Effector memory CD4-positive, alpha-beta T cell (primary cell): ENCODE data around the gene SPP2.

Experiments used
- DNase-seq, 3 donors: peaks; one replicate each; pipeline ENCODE4 v3.0.0-alpha.2; 2020
- H3K27ac ChIP-seq: 2 replicates; pipeline ENCODE4 v1.7.0; 2013; ENCODE audit warnings: mild to moderate bottlenecking, low read length, moderate library complexity; ENCODE audit not compliant: insufficient read depth, poor library complexity, severe bottlenecking
- H3K27me3 ChIP-seq: replicated peaks from 2 replicates; pipeline ENCODE4 v1.7.0; 2013; ENCODE audit warnings: mild to moderate bottlenecking, low read length; ENCODE audit not compliant: insufficient read depth, control insufficient read depth, poor library complexity, severe bottlenecking
- H3K36me3 ChIP-seq: 2 replicates; pipeline ENCODE4 v1.7.0; 2013; ENCODE audit warnings: mild to moderate bottlenecking, low read length, moderate library complexity; ENCODE audit not compliant: control insufficient read depth, insufficient read depth
- H3K4me1 ChIP-seq: 2 replicates; pipeline ENCODE4 v1.7.0; 2013; ENCODE audit warnings: low read length, mild to moderate bottlenecking; ENCODE audit not compliant: control insufficient read depth, insufficient read depth, poor library complexity, severe bottlenecking
- H3K4me3 ChIP-seq: 2 replicates; pipeline ENCODE4 v1.7.0; 2013; ENCODE audit warnings: low read length, low read depth, mild to moderate bottlenecking; ENCODE audit not compliant: insufficient read depth, poor library complexity, severe bottlenecking
- H3K9me3 ChIP-seq: 2 replicates; pipeline ENCODE4 v1.7.0; 2013; ENCODE audit warnings: mild to moderate bottlenecking, low read length, moderate library complexity; ENCODE audit not compliant: control insufficient read depth
- total RNA-seq, 3 donors: gene quantifications; one replicate each; lab custom pipeline; 2026; lab: John Stamatoyannopoulos, UW

SPP2 gene, protein sequence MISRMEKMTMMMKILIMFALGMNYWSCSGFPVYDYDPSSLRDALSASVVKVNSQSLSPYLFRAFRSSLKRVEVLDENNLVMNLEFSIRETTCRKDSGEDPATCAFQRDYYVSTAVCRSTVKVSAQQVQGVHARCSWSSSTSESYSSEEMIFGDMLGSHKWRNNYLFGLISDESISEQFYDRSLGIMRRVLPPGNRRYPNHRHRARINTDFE
- 0 reads per million in 3 donors for total RNA-seq

DNA sequence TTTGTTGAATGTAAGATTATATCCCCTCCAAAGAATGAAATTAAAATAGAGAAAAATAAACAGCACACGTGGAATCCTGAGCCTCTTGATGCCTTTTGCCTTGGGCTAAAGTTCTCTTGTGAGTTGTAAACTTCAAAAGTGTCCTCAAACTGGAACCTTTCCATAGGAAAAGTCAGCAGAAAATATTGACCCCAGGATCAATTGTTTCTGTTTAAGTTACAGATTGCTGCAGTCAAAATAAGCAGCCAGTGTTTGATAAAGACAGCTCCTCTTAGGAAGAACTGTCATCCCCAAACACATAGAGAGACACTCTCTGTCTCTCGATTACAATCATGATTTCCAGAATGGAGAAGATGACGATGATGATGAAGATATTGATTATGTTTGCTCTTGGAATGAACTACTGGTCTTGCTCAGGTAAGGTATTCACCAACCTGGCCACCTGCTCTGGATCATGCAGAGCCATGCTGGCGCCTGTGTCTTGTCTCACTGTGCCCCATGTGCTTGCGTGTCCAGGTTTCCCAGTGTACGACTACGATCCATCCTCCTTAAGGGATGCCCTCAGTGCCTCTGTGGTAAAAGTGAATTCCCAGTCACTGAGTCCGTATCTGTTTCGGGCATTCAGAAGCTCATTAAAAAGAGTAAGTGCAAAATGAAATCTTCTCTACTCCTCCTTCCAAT lies at the start of gene SPP2:
Gene SPP2, plus strand, starts transcription at position 248 of the 681 bp plus-strand sequence. Its CDS starts 85 bp downstream, at position 333.
- Histone ChIP-seq H3K27me3 (no peaks in the 10 kb centered on the region), H3K27ac (no peak within 1 kb of the TSS), H3K36me3 (no peaks in the 10 kb centered on the region), H3K9me3 (no peaks in the 10 kb centered on the region), H3K4me1 (no peaks in the 10 kb centered on the region), H3K4me3 (no peak within 1 kb of the TSS)
- no peak for DNase-seq

DNA sequence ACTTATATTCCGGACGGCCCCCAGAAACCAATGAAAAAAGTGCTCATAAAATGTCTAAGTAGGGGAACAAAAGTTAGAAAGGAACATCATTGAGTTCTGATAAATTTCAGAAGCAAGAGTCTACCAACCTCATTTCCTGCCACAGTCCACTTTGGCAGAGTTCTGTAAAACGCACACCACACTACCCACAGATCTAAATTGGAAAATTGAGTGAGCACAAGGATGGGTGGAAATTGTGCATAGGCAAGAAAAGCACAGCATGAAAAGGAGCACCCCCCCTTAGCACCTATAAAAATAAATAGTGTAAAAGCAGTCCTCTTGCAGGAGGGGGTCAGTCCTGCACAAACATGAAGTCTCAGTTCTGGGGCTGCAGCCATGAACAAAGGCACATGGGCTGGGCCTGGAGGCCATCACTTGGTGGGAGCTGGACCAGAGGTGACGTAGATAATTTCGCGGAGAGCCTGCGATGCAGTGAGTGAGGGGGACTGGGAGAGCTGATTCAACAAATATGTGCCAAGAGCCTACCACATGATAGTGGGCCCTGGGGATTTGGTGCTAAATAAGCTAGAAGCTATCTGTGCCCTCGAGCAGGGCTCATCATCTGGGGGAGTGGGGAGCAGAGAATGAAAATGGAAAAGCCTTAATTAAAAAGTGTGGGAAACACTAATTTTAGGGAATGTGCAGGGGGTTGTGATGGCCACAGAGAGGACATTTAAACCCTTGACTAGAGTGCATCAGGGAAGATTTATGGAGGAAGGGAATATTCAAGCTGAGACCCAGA lies 48.9 kb upstream of the SPP2 start:
- peaks cover 17% of the 10 kb centered on the region for H3K4me1 ChIP-seq
- no peak overlapping the region for H3K27ac ChIP-seq
- no peak overlapping the region for H3K4me3 ChIP-seq
- no peaks in the 10 kb centered on the region for H3K27me3 ChIP-seq
- no peak for DNase-seq
- H3K9me3 ChIP-seq, result no peaks in the 10 kb centered on the region
- H3K36me3 ChIP-seq, result no peaks in the 10 kb centered on the region

DNA sequence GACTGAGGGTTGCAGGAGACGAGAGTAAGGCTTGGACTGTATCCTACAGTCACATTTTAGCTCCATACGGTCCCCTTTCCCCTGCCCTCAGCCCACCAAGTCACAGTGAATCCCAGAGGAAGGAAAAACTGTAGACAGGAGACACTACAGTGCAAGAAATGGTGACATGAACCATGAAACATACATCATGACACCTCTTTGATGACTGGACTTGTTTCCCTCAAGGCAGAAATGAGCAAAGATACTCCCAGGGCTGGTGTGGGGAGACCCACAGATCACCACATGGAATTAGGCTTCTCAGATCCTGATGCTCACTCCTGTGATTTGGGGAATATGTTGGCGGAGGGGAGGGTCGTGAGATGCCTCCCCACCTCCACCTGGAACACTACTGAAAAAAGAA lies 48.2 kb upstream of the SPP2 start:
- no peak for DNase-seq
- Histone ChIP-seq H3K9me3 (no peaks in the 10 kb centered on the region), H3K27me3 (no peaks in the 10 kb centered on the region), H3K4me3 (no peak overlapping the region), H3K27ac (no peak overlapping the region), H3K4me1 (peaks cover 17% of the 10 kb centered on the region), H3K36me3 (no peaks in the 10 kb centered on the region)

DNA sequence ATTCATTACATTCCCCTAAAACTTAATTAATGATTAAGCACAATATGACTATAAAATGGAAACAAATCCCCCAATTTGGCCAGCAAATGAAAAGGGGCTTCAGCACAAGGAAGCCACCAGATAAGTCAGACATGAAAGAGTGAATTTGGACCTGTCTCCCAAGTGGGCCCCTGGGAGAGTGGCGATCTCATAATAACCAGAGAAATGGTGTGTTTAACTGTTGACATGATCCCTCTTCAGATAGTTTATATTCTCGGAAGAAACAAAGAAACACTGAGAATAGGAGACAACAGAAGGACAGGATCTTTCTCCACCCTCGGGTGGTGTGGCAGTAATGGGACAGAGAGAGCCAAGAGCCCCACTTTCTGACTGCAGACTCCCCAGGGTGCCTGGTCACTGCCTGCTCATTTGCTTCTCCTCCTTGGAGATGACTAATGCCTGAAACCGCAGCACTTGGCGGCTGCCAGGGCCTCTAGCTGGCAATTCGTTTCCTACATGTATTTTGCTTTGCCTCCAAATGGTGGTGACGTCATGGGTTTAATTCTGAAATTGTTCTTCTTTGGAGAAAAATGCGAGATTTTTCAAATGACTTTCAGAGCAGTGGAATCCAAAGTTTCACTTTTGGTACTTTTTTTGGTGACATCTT lies 46.4 kb upstream of the SPP2 start:
- peaks cover 17% of the 10 kb centered on the region for H3K4me1 ChIP-seq
- H3K4me3 ChIP-seq, result no peak overlapping the region
- H3K27me3 ChIP-seq, result no peaks in the 10 kb centered on the region
- no peaks in the 10 kb centered on the region for H3K36me3 ChIP-seq
- no peak overlapping the region for H3K27ac ChIP-seq
- no peak for DNase-seq
- no peaks in the 10 kb centered on the region for H3K9me3 ChIP-seq

DNA sequence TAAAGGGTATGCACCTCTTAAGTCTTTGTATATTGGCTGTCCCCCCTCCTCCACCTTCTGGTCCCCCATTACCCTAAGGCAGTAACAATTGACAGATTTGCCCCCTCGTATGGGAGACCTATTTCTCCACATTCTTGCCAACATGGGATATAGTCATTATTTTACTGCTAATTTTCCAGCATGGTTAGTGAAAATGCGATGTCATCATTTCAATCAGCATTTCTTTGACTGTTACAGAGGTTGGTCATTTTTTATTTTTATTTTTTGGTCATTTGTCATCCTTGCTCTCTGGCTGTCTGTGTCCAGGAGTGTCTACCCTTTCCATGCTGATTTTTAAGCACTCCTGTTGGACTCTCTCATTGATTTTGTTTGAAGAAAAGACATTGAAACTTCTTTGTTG lies 45.4 kb upstream of the SPP2 start:
- no peaks in the 10 kb centered on the region for H3K36me3 ChIP-seq
- DNase-seq, result no peak
- peaks cover 17% of the 10 kb centered on the region for H3K4me1 ChIP-seq
- no peaks in the 10 kb centered on the region for H3K27me3 ChIP-seq
- H3K27ac ChIP-seq, result no peak overlapping the region
- no peaks in the 10 kb centered on the region for H3K9me3 ChIP-seq
- H3K4me3 ChIP-seq, result no peak overlapping the region

DNA sequence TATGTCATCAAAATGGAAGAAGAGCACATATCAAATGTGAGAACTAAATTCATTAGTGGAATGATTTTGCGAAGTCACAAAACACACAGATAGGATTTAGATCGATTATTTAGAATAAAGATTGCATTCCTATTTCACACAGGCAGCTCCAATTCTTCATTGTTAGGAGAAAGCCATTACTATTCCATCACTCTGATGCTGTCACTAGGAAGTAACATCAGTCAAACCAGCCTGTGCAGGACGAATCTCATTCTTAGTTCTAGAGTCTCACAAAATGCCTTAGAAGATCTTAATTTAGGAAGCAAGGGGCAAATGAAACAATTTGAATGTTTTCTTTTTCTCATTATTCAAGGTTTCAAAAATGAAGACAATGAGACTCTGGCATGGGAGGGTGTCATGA lies 44.0 kb upstream of the SPP2 start:
- no peak overlapping the region for H3K27ac ChIP-seq
- no peaks in the 10 kb centered on the region for H3K9me3 ChIP-seq
- no peaks in the 10 kb centered on the region for H3K27me3 ChIP-seq
- peaks cover 9% of the 10 kb centered on the region for H3K4me1 ChIP-seq
- no peaks in the 10 kb centered on the region for H3K36me3 ChIP-seq
- DNase-seq, result no peak
- H3K4me3 ChIP-seq, result no peak overlapping the region

DNA sequence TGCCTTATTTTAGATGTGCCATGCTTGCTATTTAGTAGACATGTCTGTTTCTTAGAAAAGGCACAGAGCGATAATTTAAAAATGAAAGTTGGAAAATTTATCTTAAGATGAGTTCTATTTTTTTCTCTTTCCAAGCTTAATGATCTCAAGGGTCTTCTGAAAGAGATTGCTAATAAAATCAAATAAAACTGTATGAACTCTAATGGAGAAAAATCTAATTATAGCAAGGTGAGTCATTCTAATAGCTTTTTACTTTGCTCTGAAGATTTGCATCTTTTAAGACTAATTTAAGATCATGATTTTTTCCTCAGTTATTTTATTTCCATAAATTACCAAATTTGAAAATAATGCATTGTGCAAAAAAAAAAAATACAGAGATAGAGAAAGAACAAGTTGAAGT lies 36.1 kb upstream of the SPP2 start:
- Histone ChIP-seq H3K27ac (no peak overlapping the region), H3K9me3 (no peaks in the 10 kb centered on the region), H3K4me1 (no peaks in the 10 kb centered on the region), H3K36me3 (no peaks in the 10 kb centered on the region), H3K27me3 (no peaks in the 10 kb centered on the region), H3K4me3 (no peak overlapping the region)
- no peak for DNase-seq

DNA sequence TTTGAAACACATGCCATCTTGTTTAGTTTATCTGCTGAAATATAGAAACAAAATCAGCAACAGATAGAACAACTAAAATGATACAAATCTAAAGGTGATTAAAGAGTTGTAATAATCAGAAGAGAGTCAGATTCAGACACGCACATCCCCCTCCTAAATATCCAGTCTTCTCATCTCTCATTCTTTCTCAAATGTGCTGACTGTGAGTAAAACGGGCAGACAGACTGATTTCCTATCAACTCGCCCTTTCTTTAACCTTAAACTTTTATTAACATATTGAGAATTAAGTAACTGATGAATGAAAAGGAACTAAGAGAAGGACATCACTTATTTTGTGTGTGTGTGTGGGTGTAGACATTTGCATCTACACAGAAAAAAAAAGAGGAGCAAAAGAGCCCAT lies 34.6 kb upstream of the SPP2 start:
- Histone ChIP-seq H3K27ac (no peak overlapping the region), H3K4me1 (no peaks in the 10 kb centered on the region), H3K27me3 (no peaks in the 10 kb centered on the region), H3K9me3 (no peaks in the 10 kb centered on the region), H3K4me3 (no peak overlapping the region), H3K36me3 (no peaks in the 10 kb centered on the region)
- DNase-seq, result no peak

DNA sequence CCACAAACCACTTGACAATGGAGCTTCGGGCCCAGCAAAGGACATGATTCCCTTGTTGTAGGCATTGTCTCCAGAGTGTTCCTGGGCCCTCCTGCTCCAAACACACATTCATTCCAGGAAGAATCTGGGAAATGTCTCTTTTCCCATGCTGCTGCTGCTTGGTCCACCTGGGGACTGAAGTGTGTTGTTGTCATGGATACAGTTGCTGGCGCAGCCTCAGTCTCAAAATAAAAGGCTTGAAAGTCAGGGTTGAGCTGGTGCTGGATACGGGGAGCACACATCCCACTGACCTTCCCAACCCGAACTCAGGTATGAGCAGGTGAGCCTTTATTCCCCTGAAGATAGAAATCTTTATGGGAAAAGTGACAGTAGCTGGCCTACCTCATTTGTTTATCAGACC lies 30.6 kb upstream of the SPP2 start:
- no peak overlapping the region for H3K27ac ChIP-seq
- H3K9me3 ChIP-seq, result no peaks in the 10 kb centered on the region
- no peak for DNase-seq
- H3K4me1 ChIP-seq, result peaks cover 2% of the 10 kb centered on the region
- H3K36me3 ChIP-seq, result no peaks in the 10 kb centered on the region
- H3K4me3 ChIP-seq, result no peak overlapping the region
- no peaks in the 10 kb centered on the region for H3K27me3 ChIP-seq
